B cell (primary cell): ENCODE data around the gene MYCL. TPM values are rescaled to one million over a fixed set of nuclear protein-coding genes. Genes with fewer than 3 reads are reported as not detected.

ENCODE experiments used
- ATAC-seq: fragments of 200-7000 bp; cut with Tn5 transposase; one replicate; pipeline ENCODE4 v1.10.0; 2021; ENCODE audit warnings: low read depth, mild to moderate bottlenecking, moderate number of reproducible peaks, moderate library complexity
- CTCF ChIA-PET: fragments of 350-600 bp; sonication (Branson Sonifier 250); formaldehyde crosslinking; loops from one replicate; lab custom pipeline; 2021; ENCODE audit warnings: antibody characterized with exemption, inconsistent platforms; lab: Charles Lee
- POLR2A ChIA-PET: fragments of 350-600 bp; sonication (Branson Sonifier 250); formaldehyde crosslinking; loops from one replicate; lab custom pipeline; 2021; ENCODE audit warnings: antibody characterized with exemption; lab: Charles Lee
- DNase-seq: peaks from one replicate; pipeline ENCODE4 v3.0.0; 2013
- H2AFZ ChIP-seq: 2 replicates; pipeline ENCODE4 v1.6.1; 2012; ENCODE audit warnings: mild to moderate bottlenecking, low read depth, low read length; ENCODE audit not compliant: insufficient read depth, poor library complexity, severe bottlenecking
- H3K27ac ChIP-seq, 2 donors: 1 replicate in 1 of 2; 2 replicates in 1 of 2; pipeline ENCODE4 v1.5.1; 2012 to 2013; ENCODE audit warnings: low read length in 2 of 2, mild to moderate bottlenecking in 2 of 2, moderate library complexity in 1 of 2
- H3K27me3 ChIP-seq, 4 experiments: fragments of 200-600 bp in 1 of 4; sonication (generic) in 1 of 4; replicated peaks in 1 of 4; 1 replicate in 2 of 4; 2 replicates in 2 of 4; pipeline versions ENCODE4 v1.6.1 to v1.7.0; 2013 to 2016; ENCODE audit warnings: low read length in 3 of 4, mild to moderate bottlenecking in 2 of 4, mixed read lengths in 1 of 4, moderate library complexity in 1 of 4; ENCODE audit not compliant: insufficient read depth in 4 of 4, control insufficient read depth in 3 of 4; ENCODE audit errors: control extremely low read depth in 1 of 4
- H3K36me3 ChIP-seq, 2 experiments: replicated peaks in 1 of 2; 1 replicate in 1 of 2; 2 replicates in 1 of 2; pipeline versions ENCODE4 v1.6.1 to v1.7.1; 2013; ENCODE audit warnings: low read length in 1 of 2; ENCODE audit not compliant: insufficient read depth in 2 of 2, control insufficient read depth in 1 of 2; ENCODE audit errors: control extremely low read depth in 1 of 2, extremely low read depth in 1 of 2
- H3K4me1 ChIP-seq, 2 donors: fragments of 200-600 bp in 1 of 2; sonication (generic) in 1 of 2; 1 replicate in 1 of 2; 2 replicates in 1 of 2; pipeline versions ENCODE4 v1.5.1 to v1.6.1; 2013 to 2017; ENCODE audit warnings: low read length in 2 of 2; ENCODE audit not compliant: control insufficient read depth in 2 of 2, insufficient read depth in 2 of 2
- H3K4me2 ChIP-seq: replicated peaks from 2 replicates; pipeline ENCODE3; 2012; ENCODE audit warnings: mild to moderate bottlenecking, low read depth, low read length; ENCODE audit not compliant: poor library complexity, severe bottlenecking
- H3K4me3 ChIP-seq, 5 experiments: fragments of 200-600 bp in 1 of 5; sonication (generic) in 1 of 5; 1 replicate in 3 of 5; 2 replicates in 2 of 5; pipeline versions ENCODE4 v1.5.1 to v1.7.0; 2011 to 2016; ENCODE audit warnings: low read length in 4 of 5, mild to moderate bottlenecking in 4 of 5, low read depth in 2 of 5, control low read depth in 1 of 5, moderate library complexity in 1 of 5; ENCODE audit not compliant: insufficient read depth in 1 of 5; ENCODE audit errors: control extremely low read depth in 1 of 5, extremely low read depth in 1 of 5
- H3K79me2 ChIP-seq: fragments of 200-600 bp; sonication (generic); one replicate; pipeline ENCODE4 v1.6.0; 2016; ENCODE audit warnings: low read length; ENCODE audit not compliant: control insufficient read depth, insufficient read depth
- H3K9ac ChIP-seq: fragments of 200-600 bp; sonication (generic); 2 replicates; pipeline ENCODE4 v1.6.1; 2017; ENCODE audit warnings: mild to moderate bottlenecking, low read length, moderate library complexity
- H3K9me3 ChIP-seq, 3 donors: one replicate each; pipeline versions ENCODE4 v1.6.1 to v1.7.1; 2013; ENCODE audit warnings: low read length in 2 of 3; ENCODE audit not compliant: control insufficient read depth in 2 of 3, insufficient read depth in 1 of 3; ENCODE audit errors: control extremely low read depth in 1 of 3
- H4K20me1 ChIP-seq: 2 replicates; pipeline ENCODE4 v1.6.0; 2012; ENCODE audit warnings: mild to moderate bottlenecking, low read length; ENCODE audit not compliant: insufficient read depth, control insufficient read depth, poor library complexity, severe bottlenecking
- H3K27ac Mint-ChIP-seq: one replicate; pipeline ENCODE4 v1.8.0; 2021; ENCODE audit warnings: mixed read lengths
- H3K27me3 Mint-ChIP-seq: one replicate; pipeline ENCODE4 v1.8.0; 2021; ENCODE audit warnings: mixed read lengths
- H3K4me1 Mint-ChIP-seq: one replicate; pipeline ENCODE4 v1.8.0; 2021; ENCODE audit warnings: mixed read lengths
- H3K4me3 Mint-ChIP-seq: one replicate; pipeline ENCODE4 v1.8.0; 2021; ENCODE audit warnings: mixed read lengths
- H3K9me3 Mint-ChIP-seq: one replicate; pipeline ENCODE4 v1.8.0; 2022; ENCODE audit warnings: mixed read lengths; ENCODE audit not compliant: insufficient read depth
- EZH2 ChIP-seq: IDR thresholded peaks from 2 replicates; pipeline ENCODE4 v1.6.1; 2012; ENCODE audit warnings: borderline replicate concordance, low read depth, mild to moderate bottlenecking, moderate library complexity, low read length; ENCODE audit not compliant: insufficient read depth, poor library complexity, severe bottlenecking
- WGBS: methylation state at CpG from one replicate; pipeline ENCODE4 v1.1.5; 2013; ENCODE audit warnings: missing lambda C conversion rate; ENCODE audit not compliant: insufficient coverage; 5-methylcytosine and 5-hydroxymethylcytosine counted together
- intact Hi-C: fragments of 100-400 bp; cut with micrococcal nuclease; formaldehyde crosslinking; loops from one replicate; pipeline ENCODE4 v1.10.0; 2022
- polyA plus RNA-seq: library from polyadenylated mRNA; depleted of rRNA; stranded (reverse); fragments of >200 nt; gene quantifications from 2 replicates; pipeline ENCODE4 v1.2.3, GENCODE V29; 2012
- total RNA-seq, 2 donors: library from RNA; stranded (reverse); fragments of 120-200 nt in 1 of 2; gene quantifications; 1 replicate in 1 of 2; 2 replicates in 1 of 2; pipeline versions ENCODE4 v1.2.3 to v1.2.4, GENCODE V29; 2013 to 2022
- TF ChIP-seq, protein P1 (sequence below): fragments of 200-600 bp; IDR thresholded peaks from one replicate; pipeline ENCODE4 v1.8.0; 2022; ENCODE audit warnings: antibody characterized with exemption, mild to moderate bottlenecking

The MYCL gene
- total and polyA plus RNA-seq, 2 donors (not counting 1 experiment from before 2014, with no cell fraction given), result 0.03 to 0.62 TPM

DNA sequence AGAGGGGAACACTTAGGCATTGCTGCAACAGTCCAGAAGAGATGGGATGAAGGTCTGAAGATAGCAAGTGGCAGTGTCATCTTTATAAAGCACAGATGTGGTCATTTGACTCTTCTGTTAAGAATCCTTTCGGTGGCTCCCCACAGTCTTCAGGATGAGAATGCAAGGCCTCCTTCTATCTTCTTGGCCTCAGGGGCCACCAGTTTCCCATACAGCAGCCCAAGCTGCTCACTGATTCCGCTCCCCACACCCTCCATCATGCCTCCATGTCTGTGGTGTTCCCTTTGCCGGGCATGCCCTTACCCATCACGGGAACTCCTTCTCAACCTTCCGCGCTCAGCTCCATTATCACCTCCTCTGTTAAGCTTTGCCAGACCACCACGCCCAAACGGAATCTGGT, 37.1 kb upstream of the MYCL start:
- H3K4me1 ChIP-seq, result peaks cover 0 to 5% of the 10 kb centered on the region in 2 donors
- no peaks in the 10 kb centered on the region for H3K27me3 ChIP-seq
- no peaks in the 10 kb centered on the region for H3K79me2 ChIP-seq
- Mint-ChIP-seq H3K27ac (no peak overlapping the region), H3K9me3 (no peaks in the 10 kb centered on the region), H3K4me3 (no peak overlapping the region), H3K4me1 (peaks cover 3% of the 10 kb centered on the region), H3K27me3 (no peaks in the 10 kb centered on the region)
- no peaks in the 10 kb centered on the region for H3K9me3 ChIP-seq
- H3K4me2 ChIP-seq, result no peak overlapping the region
- intact Hi-C loops, result no loop called here
- H2AFZ ChIP-seq, result no peak overlapping the region
- no peak for ATAC-seq
- WGBS, result 90% methylated on average over 2 of the region's 8 CpGs
- H4K20me1 ChIP-seq, result no peaks in the 10 kb centered on the region
- TF ChIP-seq, protein P1, sequence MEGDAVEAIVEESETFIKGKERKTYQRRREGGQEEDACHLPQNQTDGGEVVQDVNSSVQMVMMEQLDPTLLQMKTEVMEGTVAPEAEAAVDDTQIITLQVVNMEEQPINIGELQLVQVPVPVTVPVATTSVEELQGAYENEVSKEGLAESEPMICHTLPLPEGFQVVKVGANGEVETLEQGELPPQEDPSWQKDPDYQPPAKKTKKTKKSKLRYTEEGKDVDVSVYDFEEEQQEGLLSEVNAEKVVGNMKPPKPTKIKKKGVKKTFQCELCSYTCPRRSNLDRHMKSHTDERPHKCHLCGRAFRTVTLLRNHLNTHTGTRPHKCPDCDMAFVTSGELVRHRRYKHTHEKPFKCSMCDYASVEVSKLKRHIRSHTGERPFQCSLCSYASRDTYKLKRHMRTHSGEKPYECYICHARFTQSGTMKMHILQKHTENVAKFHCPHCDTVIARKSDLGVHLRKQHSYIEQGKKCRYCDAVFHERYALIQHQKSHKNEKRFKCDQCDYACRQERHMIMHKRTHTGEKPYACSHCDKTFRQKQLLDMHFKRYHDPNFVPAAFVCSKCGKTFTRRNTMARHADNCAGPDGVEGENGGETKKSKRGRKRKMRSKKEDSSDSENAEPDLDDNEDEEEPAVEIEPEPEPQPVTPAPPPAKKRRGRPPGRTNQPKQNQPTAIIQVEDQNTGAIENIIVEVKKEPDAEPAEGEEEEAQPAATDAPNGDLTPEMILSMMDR, result no peak
- no peak for TF ChIP-seq EZH2
- no peak overlapping the region for H3K9ac ChIP-seq
- H3K4me3 ChIP-seq, result no peak overlapping the region
- CTCF ChIA-PET, result interaction anchor here (0.6 to 1.0 kb wide), 2 partner anchors 9 to 39 kb away, joined by 3 to 5 read pairs; no protein-coding TSS in a partner anchor
- POLR2A ChIA-PET, result no interaction called here
- no peaks in the 10 kb centered on the region for H3K36me3 ChIP-seq
- no peak overlapping the region for H3K27ac ChIP-seq
- DNase-seq, result no peak

DNA sequence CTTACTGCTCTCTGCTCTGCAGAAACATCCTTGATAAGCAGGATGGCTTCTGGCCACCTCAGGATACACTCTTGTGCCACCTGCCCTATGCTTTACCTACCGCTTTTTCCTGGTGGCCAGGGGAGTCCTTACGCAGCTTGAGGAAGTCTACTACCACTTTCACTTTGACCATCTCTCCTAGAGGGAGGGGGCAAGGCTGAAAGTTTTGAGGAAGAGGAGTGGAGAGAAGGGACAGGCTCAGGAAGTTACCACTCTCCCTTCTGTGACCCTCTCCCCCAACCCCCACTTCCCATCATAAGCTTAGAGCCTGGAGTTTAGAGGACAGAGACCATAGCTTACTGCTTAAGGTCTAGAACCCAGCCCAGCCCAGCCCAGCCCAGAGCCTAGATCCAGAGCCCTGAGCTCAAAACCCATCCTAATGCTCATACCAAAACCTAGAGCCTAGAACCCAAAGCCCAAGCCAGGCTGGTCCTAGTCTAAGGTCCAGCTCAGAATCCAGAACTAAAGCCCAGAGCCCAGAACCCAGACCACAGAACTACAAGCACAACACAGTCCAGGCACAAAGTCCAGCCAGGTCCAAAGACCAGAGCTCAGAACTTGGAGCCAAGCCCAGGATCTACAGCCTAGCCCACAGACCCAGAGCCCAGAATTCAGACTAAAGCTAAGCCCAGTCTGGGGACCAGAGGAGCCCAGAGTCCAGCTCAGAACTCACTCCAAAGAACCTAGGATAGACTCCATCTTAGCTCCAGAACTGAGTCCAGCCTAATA, 35.2 kb upstream of the MYCL start:
- DNase-seq, result no peak
- no peaks in the 10 kb centered on the region for H3K9me3 ChIP-seq
- no peak overlapping the region for H3K9ac ChIP-seq
- peaks cover 0 to 2% (median 0%) of the 10 kb centered on the region in 4 experiments for H3K27me3 ChIP-seq
- H3K79me2 ChIP-seq, result no peaks in the 10 kb centered on the region
- Mint-ChIP-seq H3K9me3 (no peaks in the 10 kb centered on the region), H3K4me3 (no peak overlapping the region), H3K4me1 (peaks cover 3% of the 10 kb centered on the region), H3K27ac (no peak overlapping the region), H3K27me3 (no peaks in the 10 kb centered on the region)
- ChIA-PET CTCF (interaction anchor here (0.6 to 2.0 kb wide), 3 partner anchors 17 to 37 kb away, joined by 3 to 10 read pairs (median 5); no protein-coding TSS in a partner anchor), POLR2A (no interaction called here)
- no peaks in the 10 kb centered on the region for H3K36me3 ChIP-seq
- no peak overlapping the region for H3K27ac ChIP-seq
- H3K4me2 ChIP-seq, result peak overlapping the region; percentile 30
- H4K20me1 ChIP-seq, result no peaks in the 10 kb centered on the region
- H3K4me3 ChIP-seq, result no peak overlapping the region
- intact Hi-C loops, result no loop called here
- TF ChIP-seq, protein P1, result no peak
- TF ChIP-seq EZH2, result no peak
- H3K4me1 ChIP-seq, result peaks cover 0 to 5% of the 10 kb centered on the region in 2 donors
- no peak for ATAC-seq
- WGBS, result 50% methylated on average over 1 of the region's 2 CpGs
- H2AFZ ChIP-seq, result peak overlapping the region; percentile 42
